Measurements from ENCODE around the gene BATF3. TPM values are rescaled to one million over a fixed set of nuclear protein-coding genes. Genes with fewer than 3 reads are reported as not detected.

Gene BATF3
- total RNA-seq, 4 donors from 2014 or later: 0.25 TPM; not detected in 3

DNA sequence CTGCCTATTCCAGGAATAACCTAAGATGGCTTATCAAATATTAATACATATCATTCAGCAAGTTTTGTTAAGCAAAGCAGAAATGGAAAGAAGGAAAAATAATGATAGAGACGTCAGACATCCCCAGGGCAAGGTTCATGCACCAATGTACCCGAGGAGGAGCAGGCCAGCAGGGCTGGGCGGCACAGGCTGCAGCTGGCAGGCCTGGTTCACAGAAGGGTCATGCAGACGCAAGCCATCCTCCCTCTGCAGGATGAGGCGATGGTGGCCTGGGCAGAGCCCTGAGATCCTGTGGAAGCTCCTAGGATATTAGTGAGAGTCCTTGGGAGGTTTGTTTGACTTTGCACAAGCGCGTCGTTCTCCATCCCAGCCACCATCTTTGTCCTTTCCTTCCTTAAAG, 30.0 kb downstream of the BATF3 start:
- 79% methylated on average over 8 of the region's 8 CpGs for WGBS
- DNase-seq (ENCODE audit: low spot score in 2 of 2): no peak
- H3K4me3 ChIP-seq: no peak overlapping the region
- TF ChIP-seq POLR2A (IDR thresholded peaks at IDR 0.05) (no peak), POLR2AphosphoS5 (IDR thresholded peaks at IDR 0.05) (no peak), EP300 (IDR thresholded peaks at IDR 0.05) (no peak)
- TF ChIP-seq, protein P1, sequence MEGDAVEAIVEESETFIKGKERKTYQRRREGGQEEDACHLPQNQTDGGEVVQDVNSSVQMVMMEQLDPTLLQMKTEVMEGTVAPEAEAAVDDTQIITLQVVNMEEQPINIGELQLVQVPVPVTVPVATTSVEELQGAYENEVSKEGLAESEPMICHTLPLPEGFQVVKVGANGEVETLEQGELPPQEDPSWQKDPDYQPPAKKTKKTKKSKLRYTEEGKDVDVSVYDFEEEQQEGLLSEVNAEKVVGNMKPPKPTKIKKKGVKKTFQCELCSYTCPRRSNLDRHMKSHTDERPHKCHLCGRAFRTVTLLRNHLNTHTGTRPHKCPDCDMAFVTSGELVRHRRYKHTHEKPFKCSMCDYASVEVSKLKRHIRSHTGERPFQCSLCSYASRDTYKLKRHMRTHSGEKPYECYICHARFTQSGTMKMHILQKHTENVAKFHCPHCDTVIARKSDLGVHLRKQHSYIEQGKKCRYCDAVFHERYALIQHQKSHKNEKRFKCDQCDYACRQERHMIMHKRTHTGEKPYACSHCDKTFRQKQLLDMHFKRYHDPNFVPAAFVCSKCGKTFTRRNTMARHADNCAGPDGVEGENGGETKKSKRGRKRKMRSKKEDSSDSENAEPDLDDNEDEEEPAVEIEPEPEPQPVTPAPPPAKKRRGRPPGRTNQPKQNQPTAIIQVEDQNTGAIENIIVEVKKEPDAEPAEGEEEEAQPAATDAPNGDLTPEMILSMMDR (IDR thresholded peaks at IDR 0.05): no peak
- no peak overlapping the region for H3K27ac ChIP-seq
- no peaks in the 10 kb centered on the region for H3K27me3 ChIP-seq
- peaks cover 46% of the 10 kb centered on the region for H3K4me1 ChIP-seq
- no peaks in the 10 kb centered on the region for H3K9me3 ChIP-seq
- no peaks in the 10 kb centered on the region for H3K36me3 ChIP-seq

DNA sequence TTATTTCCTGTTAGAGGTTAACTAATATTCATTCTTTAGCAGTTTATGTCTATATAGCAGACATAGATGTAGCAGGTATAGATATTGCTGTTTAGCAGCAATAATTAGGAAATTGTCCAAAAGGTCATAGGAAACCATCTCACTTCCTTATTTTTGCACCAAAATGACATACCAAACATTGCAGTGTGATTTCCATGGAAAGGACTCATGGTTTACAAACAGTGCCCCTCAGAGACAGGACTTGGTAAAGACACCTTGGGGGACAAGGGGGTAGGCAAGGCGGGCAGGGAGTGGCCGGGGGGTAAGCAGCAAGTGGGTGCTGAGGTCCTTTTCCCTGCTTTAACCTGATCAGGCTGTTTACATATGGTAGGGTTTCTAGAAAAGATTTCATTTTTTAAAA, 30.5 kb downstream of the BATF3 start:
- H3K27ac ChIP-seq: no peak overlapping the region
- TF ChIP-seq POLR2A (IDR thresholded peaks at IDR 0.05) (no peak), EP300 (IDR thresholded peaks at IDR 0.05) (no peak)
- TF ChIP-seq, protein P1 (IDR thresholded peaks at IDR 0.05): no peak
- H3K4me1 ChIP-seq: peaks cover 46% of the 10 kb centered on the region
- DNase-seq (ENCODE audit: low spot score in 2 of 2): no peak
- no peak overlapping the region for H3K4me3 ChIP-seq
- 93% methylated on average over 2 of the region's 2 CpGs for WGBS
- H3K9me3 ChIP-seq: no peaks in the 10 kb centered on the region
- no peaks in the 10 kb centered on the region for H3K27me3 ChIP-seq
- no peaks in the 10 kb centered on the region for H3K36me3 ChIP-seq

DNA sequence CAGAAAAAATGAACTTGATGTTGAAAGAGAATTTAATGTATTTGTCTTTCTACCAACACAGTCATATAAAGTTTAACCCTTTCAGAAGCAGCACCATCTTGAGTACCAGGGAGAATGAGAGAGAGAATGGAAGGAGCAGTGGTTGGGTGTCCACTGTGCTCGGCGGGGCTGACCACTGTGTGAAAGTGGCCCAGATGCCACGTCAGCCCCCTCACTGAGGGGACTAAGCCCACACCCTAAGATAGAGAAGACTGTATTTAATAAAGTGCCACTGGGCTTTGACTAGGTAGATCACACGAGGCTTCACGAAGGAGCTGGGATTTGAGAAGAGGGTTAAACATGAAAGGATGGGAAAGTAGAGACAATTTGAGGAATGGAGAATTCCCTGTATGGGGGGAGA, 31.2 kb downstream of the BATF3 start:
- no peak for DNase-seq (ENCODE audit: low spot score in 2 of 2)
- peaks cover 46% of the 10 kb centered on the region for H3K4me1 ChIP-seq
- H3K27ac ChIP-seq: peak overlapping the region; percentile 84
- H3K27me3 ChIP-seq: no peaks in the 10 kb centered on the region
- TF ChIP-seq, protein P1 (IDR thresholded peaks at IDR 0.05): no peak
- TF ChIP-seq POLR2A (IDR thresholded peaks at IDR 0.05) (no peak), EP300 (IDR thresholded peaks at IDR 0.05) (no peak), POLR2AphosphoS5 (IDR thresholded peaks at IDR 0.05) (no peak)
- no peak overlapping the region for H3K4me3 ChIP-seq
- no peaks in the 10 kb centered on the region for H3K9me3 ChIP-seq
- WGBS: 89% methylated on average over 5 of the region's 5 CpGs
- no peaks in the 10 kb centered on the region for H3K36me3 ChIP-seq

DNA sequence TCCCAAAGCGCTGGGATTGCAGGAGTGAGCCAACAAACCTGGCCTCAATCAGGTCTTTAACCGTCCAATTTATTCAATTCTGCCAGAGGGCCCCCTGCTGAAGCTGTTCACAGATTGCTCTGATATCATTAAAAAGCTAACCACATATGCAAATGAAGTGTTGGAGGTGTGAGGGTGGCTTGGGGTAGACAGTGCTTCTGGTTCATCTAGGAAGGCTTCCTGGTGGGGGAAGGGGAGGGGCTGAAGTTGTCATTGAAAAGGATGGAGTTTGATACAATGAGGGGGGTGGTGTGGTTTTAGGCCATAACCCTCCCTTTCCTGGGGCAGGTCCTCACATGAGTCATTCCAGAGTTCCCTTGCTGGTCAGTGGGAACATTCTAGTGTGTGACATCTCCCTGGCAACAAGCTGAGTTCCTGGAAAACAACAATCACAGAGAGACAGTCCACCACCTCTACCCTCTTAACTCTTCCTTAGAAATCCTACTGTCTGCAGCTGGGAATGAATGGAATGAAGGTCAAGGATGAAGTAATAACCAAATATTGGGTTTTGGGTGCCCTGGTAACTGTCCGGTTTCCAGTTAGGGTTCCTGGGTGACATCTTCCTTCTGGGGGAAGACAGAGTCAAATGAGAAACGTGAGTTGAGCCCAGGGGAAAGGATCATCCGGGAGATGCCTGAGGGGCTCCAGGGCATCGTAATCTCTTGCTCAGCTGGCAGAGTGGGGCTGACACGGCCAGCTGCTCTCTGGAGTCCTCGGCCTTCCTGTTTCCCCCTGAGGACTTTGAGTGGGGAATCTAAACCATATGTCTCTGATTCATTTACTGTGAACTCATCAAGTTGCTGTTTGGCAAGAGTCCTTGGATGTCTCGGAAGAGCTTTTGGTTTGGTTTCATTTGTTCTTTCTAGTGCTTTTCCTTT, 32.2 kb downstream of the BATF3 start:
- DNase-seq (ENCODE audit: low spot score in 2 of 2): peak in 1 of 2 donors; percentile 82
- peak overlapping the region; percentile 19 for H3K4me3 ChIP-seq
- TF ChIP-seq, protein P1 (IDR thresholded peaks at IDR 0.05): no peak
- no peak for TF ChIP-seq POLR2A (IDR thresholded peaks at IDR 0.05)
- peak in 1 of 3 donors; percentile 33 for TF ChIP-seq POLR2AphosphoS5 (IDR thresholded peaks at IDR 0.05)

DNA sequence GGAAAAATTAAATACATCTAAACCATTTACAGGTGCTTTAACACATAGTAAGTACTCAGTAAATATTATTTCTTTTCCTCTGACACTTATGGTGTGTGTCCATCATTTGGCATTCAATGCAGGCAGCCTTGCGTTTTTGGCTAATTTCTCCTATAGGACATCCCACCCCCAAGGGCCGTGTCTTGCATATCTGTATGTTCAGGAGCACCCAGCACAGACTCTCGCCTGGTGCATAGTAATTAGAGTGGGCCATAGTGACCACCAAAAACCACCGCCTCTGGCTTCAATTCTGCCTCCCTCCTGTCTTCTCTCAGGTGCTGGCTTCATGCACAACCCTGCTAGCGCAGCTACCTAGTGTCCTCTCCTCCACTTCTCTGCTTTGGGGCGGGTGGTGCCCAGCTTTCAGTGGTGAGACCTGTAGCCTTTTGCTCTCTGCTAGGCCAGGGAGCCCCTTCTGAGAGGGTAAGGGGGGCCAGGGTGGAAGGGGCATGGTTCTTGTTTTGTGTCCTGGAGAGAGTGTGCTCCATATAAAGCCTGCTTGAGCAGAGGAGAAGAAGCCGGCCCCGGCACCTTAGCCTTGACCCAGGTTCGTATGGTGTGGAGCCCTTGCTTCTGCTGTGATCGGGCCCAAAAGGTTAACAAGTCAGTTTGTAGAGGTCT, 33.4 kb downstream of the BATF3 start:
- H3K27me3 ChIP-seq: no peaks in the 10 kb centered on the region
- no peaks in the 10 kb centered on the region for H3K36me3 ChIP-seq
- no peak for DNase-seq (ENCODE audit: low spot score in 2 of 2)
- no peak overlapping the region for H3K27ac ChIP-seq
- TF ChIP-seq, protein P1 (IDR thresholded peaks at IDR 0.05): no peak
- TF ChIP-seq EP300 (IDR thresholded peaks at IDR 0.05): no peak
- no peak for TF ChIP-seq POLR2AphosphoS5 (IDR thresholded peaks at IDR 0.05)
- no peak for TF ChIP-seq POLR2A (IDR thresholded peaks at IDR 0.05)
- 90% methylated on average over 10 of the region's 10 CpGs for WGBS
- no peak overlapping the region for H3K4me3 ChIP-seq
- no peaks in the 10 kb centered on the region for H3K9me3 ChIP-seq
- peaks cover 41% of the 10 kb centered on the region for H3K4me1 ChIP-seq

More for the DNA sequence above, 32.2 kb downstream of the BATF3 start:
- Histone ChIP-seq H3K4me1 (peaks cover 46% of the 10 kb centered on the region), H3K36me3 (no peaks in the 10 kb centered on the region), H3K27me3 (no peaks in the 10 kb centered on the region), H3K9me3 (no peaks in the 10 kb centered on the region), H3K27ac (peak overlapping the region; percentile 84)
- WGBS: 38% methylated on average over 9 of the region's 9 CpGs
